ENCODE measurements around the gene GRM4. TPM values are rescaled to one million over a fixed set of nuclear protein-coding genes. Genes with fewer than 3 reads are reported as not detected.

The GRM4 gene
- polyA plus RNA-seq, 3 donors = 0.03 to 0.26 TPM; not detected in 1

GRCh38 chr6:34061348-34061747 is 84.5 kb downstream of the GRM4 start:
- WGBS, 3 donors = 60 to 78% (median 75%) methylated on average over 3 of the region's 3 CpGs
- no peak overlapping the region for H3K27ac ChIP-seq (ENCODE audit: low read depth, low read length)

- 75 to 90% (median 88%) methylated on average over 2 to 3 of the region's 3 CpGs for WGBS, 3 donors
- no peak overlapping the region for H3K27ac ChIP-seq (ENCODE audit: low read depth, low read length)
These were observed 86.0 kb downstream of the GRM4 start for GRCh38 chr6:34059914-34060313.

GRCh38 chr6:34059136-34059731 is 86.7 kb downstream of the GRM4 start:
- H3K27ac ChIP-seq (ENCODE audit: low read depth, low read length) = no peak overlapping the region
- 75 to 83% (median 78%) methylated on average over 17 of the region's 17 CpGs for WGBS, 3 donors

DNA sequence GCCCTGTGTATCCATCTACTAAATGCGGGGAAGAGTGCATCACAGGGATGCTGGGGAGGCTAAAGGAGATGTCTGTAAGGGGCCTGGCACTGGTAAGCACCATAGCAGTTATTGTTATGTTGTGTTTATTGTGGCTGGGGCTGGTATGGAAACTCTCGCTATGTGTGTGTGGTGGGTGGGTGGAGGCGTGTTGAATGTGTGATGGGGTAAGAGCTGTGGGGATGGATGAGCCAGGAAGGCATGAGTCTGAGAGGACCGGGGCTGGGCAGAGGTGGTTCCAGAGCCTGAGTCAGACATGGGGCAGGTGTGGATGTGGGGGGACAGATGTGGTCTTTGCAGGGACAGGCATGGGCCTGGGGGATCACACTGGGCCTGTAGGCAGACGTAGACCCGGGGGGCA is 88.1 kb downstream of the GRM4 start:
- no peak overlapping the region for H3K27ac ChIP-seq (ENCODE audit: low read depth, low read length)
- 94 to 96% (median 95%) methylated on average over 6 of the region's 6 CpGs for WGBS, 3 donors

DNA sequence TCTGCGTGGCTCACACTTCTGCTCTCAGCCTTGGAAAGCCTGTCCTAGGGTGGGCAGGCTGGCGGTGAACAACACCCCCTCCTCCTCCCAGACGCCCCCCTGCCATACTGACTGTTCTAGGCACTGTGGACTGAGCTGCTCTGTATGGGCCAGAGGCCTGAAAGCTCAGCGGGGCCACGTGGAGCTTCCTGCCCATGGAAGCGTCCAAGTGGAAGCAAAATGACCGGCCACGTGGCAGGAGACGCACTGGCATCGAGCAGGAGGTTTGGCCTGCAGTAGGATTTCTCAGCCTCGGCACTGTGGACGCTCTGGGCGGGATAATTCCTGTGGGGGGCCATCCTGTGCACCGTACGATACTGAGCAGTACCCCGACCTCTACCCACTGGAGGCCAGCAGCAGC is 88.7 kb downstream of the GRM4 start:
- no peak overlapping the region for H3K27ac ChIP-seq (ENCODE audit: low read depth, low read length)
- WGBS, 3 donors = 91 to 94% (median 92%) methylated on average over 16 of the region's 16 CpGs

- WGBS, 3 donors = 31 to 38% (median 37%) methylated on average over 35 to 36 of the region's 36 CpGs
- no peak overlapping the region for H3K27ac ChIP-seq (ENCODE audit: low read depth, low read length)
These were observed 89.4 kb downstream of the GRM4 start for GRCh38 chr6:34056305-34057108.

GRCh38 chr6:34055223-34055933 is 90.5 kb downstream of the GRM4 start:
- no peak overlapping the region for H3K27ac ChIP-seq (ENCODE audit: low read depth, low read length)
- WGBS, 3 donors = 60 to 67% (median 66%) methylated on average over 18 of the region's 18 CpGs

DNA sequence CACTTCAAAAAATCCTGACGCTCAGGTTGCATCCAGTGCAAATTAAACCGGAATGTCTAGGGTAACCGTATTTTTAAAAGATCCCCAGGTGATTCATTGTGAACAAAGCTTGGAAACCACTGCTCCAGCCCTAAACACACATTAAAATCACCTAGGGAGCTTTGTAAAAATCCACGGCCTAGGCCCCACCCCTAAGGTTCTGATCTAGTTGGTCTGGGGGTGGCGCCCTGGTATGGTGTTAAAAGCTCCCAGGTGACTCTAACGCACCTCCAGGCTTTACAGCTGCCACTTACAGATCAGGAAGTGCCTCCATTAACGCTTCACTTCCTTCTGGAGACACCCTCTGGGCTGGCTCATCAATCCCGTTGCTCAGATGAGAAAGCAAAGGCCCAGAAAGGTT is 92.2 kb downstream of the GRM4 start:
- no peak overlapping the region for H3K27ac ChIP-seq (ENCODE audit: low read depth, low read length)
- WGBS, 3 donors = 69 to 74% (median 73%) methylated on average over 8 of the region's 8 CpGs

GRCh38 chr6:34052918-34053608 is 92.8 kb downstream of the GRM4 start:
- no peak overlapping the region for H3K27ac ChIP-seq (ENCODE audit: low read depth, low read length)
- WGBS, 3 donors = 71 to 84% (median 76%) methylated on average over 7 of the region's 7 CpGs

GRCh38 chr6:34052071-34052825 is 93.6 kb downstream of the GRM4 start:
- 62 to 81% (median 76%) methylated on average over 8 of the region's 8 CpGs for WGBS, 3 donors
- no peak overlapping the region for H3K27ac ChIP-seq (ENCODE audit: low read depth, low read length)

GRCh38 chr6:34051331-34051919 is 94.5 kb downstream of the GRM4 start:
- WGBS, 3 donors = 42 to 61% (median 46%) methylated on average over 8 of the region's 8 CpGs
- H3K27ac ChIP-seq (ENCODE audit: low read depth, low read length) = no peak overlapping the region

GRCh38 chr6:34050691-34051090 is 95.2 kb downstream of the GRM4 start:
- no peak overlapping the region for H3K27ac ChIP-seq (ENCODE audit: low read depth, low read length)
- 87 to 92% (median 89%) methylated on average over 5 of the region's 5 CpGs for WGBS, 3 donors

DNA sequence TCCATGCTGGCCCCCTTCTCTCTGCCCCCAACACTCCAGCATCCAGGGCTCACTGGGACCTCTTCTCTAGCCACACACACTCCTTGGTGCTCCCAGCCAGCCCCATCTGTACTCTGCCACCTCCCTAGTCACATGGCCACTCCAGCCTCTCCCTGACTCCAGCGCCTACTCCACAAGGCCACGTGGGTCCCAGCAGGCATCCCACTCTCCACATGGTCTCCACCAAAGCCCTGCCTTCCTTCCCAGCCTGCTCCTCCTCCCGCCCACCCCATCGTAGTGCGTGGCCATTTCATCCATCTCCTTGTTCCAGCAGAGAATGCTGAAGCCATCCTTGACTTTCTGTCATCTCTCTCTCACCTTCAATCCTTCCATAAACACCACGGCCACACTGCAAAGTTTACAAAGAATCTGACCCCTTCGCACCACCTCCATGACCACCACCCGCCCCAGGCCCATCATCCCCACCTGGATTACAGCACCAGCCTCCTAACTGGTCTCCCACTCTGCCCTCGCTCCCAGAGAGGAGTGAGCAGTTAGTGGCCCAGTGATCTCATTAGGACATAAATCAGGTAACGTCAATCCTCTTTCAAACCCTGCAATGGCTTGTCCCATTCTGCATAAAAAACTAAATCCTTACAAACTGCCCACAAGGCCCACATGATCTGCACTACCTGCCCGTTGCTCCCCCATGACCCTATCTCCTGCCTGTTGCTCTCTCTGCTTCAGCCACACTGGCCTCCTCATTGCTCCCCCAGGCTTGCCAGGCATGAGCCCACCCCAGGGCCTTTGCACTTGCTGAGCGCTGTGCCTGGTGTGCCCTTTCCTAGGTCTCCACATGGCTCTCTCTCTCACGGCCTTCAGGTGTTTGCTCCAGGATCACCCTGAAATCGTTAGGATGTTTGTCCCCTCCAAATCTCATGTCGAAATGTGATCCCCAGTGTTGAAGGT is 96.2 kb downstream of the GRM4 start:
- no peak overlapping the region for H3K27ac ChIP-seq (ENCODE audit: low read depth, low read length)
- WGBS, 3 donors = 74 to 81% (median 79%) methylated on average over 15 of the region's 15 CpGs

DNA sequence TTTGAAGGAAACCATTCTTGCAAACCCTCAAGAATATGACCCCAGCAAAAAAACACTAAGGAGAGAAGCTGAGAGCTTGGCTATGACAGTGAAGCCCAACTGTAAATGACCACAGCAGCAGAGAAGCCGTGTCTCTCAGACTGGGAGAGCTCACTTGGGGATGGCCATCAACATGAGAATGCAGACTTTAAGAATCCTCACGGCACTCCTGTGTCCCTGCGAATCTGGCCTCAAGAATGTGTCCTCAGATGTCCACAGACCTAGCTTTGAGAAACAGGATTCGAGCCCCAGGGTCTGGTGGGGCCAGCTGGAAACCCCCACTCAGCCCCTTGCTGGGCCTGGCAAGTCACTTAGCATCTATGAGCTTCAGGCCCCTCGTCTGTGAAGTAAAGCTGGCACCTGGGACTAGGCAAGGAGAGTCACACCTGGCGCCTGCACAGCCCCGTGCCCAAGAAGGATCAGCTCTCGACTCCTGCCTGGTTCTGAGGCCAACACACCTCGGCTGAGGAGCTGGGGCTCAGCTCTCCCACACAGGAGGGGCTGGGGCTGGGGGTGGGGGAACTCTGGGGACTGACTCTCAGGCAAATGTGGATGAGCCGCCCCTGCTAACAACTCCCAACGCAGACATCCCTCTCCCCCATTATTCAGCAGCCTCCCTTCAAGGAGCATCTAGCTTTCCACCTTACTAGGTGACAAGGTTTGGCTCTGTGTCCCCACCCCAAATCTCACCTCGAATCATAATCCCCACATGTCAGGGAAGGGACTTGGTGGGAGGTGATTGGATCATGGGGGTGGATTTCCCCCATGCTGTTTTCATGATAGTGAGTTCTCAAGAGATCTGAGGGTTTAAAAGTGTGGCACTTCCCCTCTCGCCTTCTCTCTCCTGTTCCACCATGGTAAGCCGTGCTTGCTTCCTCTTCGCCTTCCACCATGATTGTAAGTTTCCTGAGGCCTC is 97.7 kb downstream of the GRM4 start:
- H3K27ac ChIP-seq (ENCODE audit: low read depth, low read length) = no peak overlapping the region
- WGBS, 3 donors = 58 to 68% (median 67%) methylated on average over 15 of the region's 15 CpGs

GRCh38 chr6:34046617-34047016 is 99.3 kb downstream of the GRM4 start:
- 65 to 87% (median 78%) methylated on average over 5 of the region's 5 CpGs for WGBS, 3 donors
- no peak overlapping the region for H3K27ac ChIP-seq (ENCODE audit: low read depth, low read length)

DNA sequence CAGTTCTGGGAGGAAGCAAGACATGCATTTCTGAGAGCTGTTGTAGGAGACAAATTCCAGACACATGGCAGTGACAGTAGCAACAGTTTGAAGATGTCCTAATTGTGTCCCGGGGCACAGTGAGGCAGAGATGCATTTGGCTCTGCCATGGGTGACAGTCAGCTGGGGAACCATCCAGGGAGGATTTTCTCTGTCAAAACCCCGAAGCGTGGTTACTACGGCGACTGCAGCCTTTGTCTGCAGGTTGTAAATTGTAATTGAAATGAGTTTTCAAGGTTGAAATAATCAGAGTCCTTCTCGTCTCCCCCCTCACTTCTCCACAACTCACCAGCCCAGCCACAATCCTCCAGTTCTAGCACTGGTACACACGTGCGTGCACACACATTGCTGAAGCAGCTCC is 100.1 kb downstream of the GRM4 start:
- WGBS, 3 donors = 28 to 55% (median 45%) methylated on average over 8 of the region's 8 CpGs
- no peak overlapping the region for H3K27ac ChIP-seq (ENCODE audit: low read depth, low read length)
